Right cardiac atrium (tissue), 5 donors: ENCODE data around the gene HYLS1. TPM values are rescaled to one million over a fixed set of nuclear protein-coding genes. Genes with fewer than 3 reads are reported as not detected.

Experiments used
- ATAC-seq, 2 donors: fragments of 200-7000 bp; cut with Tn5 transposase; one replicate each; pipeline versions ENCODE4 v1.8.0 to v1.9.1; 2020; ENCODE audit warnings: moderate library complexity in 2 of 2, mild to moderate bottlenecking in 1 of 2
- DNase-seq, 3 donors: peaks; one replicate each; pipeline ENCODE4 v3.0.0-alpha.2; 2020
- H3K27ac ChIP-seq: one replicate; pipeline ENCODE4 v1.5.1; 2013; ENCODE audit warnings: mild to moderate bottlenecking, low read length, control low read depth, moderate library complexity
- H3K27me3 ChIP-seq: one replicate; pipeline ENCODE4 v1.6.1; 2013; ENCODE audit not compliant: control insufficient read depth, insufficient read depth
- H3K4me1 ChIP-seq: one replicate; pipeline ENCODE4 v1.6.1; 2013; ENCODE audit warnings: low read length; ENCODE audit not compliant: control insufficient read depth, insufficient read depth
- H3K4me3 ChIP-seq: one replicate; pipeline ENCODE4 v1.5.1; 2013; ENCODE audit warnings: low read length, control low read depth
- H3K9me3 ChIP-seq: one replicate; pipeline ENCODE4 v1.6.1; 2013; ENCODE audit warnings: low read length; ENCODE audit not compliant: control insufficient read depth
- WGBS: extraction: QIAGEN DNeasy Blood & Tissue Kit; methylation state at CpG from one replicate; pipeline ENCODE4 v1.1.7; 2013; 5-methylcytosine and 5-hydroxymethylcytosine counted together
- intact Hi-C, 4 donors: fragments of 100-400 bp; cut with DNase I; formaldehyde crosslinking; loops; one replicate each; pipeline versions ENCODE4 v1.11.0 to v1.14.0; 2022 to 2023
- polyA plus RNA-seq: library from polyadenylated mRNA; stranded (reverse); fragments of 200-250 nt; gene quantifications from one replicate; pipeline ENCODE4 v1.2.3, GENCODE V29; 2013
- total RNA-seq, 4 donors: library from RNA; stranded (reverse); fragmentation: NEBNext Ultra II Directional; extraction: Animal tissue kit (Norgen Biotek cat#: 25700); gene quantifications; one replicate each; pipeline ENCODE4 v1.2.1, GENCODE V29; 2021
- donor health status: healthy with polysubstance abuse.
- donor health status: DM: no; HTN: yes; CAD: no.
- donor health status: DM: no; HTN: no; CAD: no.
- donor health status: DM: no; HTN: yes; CAD: no; lungs with severe emphysema.
- donor health status: DM: yes; HTN: yes; CAD: no.

The HYLS1 gene
- total and polyA plus RNA-seq, 5 donors = 4.3 to 7.2 (median 5.1) TPM

DNA sequence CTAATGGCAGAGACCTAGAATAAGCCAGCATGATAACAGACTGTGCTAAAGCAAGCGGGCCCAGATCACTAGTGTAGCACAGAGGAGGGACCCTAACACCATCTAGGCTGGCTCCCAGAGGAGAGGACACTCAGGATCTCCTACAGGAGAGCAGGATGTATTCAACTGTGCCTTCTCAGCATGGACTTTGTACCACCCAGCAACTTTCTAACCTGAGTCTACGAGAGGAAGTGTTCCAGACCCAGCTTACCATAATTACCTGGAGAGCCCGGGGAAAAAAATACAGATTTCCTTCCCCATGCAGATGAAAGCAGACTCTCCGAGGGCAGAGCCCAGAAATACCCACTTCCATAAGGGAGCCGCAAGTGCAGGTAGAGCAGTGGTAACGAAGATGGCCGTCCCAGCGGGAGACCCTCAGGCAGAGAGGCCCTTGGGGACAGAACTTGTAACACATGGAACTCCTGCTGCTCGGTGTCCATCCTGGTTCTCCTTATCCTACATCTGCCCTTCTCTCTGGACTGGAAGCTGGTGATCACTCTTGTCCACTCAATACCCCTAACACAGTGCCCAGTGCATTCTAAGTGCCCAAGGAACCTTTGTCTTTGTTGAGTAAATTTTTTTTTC, 37.0 kb downstream of the HYLS1 start:
- intact Hi-C loops = loop anchor here in 2 of 4 donors (5.0 kb wide), 2 partner anchors 268 to 273 kb away; no protein-coding TSS in a partner anchor
- DNase-seq = no peak
- WGBS = 89% methylated on average over 9 of the region's 9 CpGs
- no peak overlapping the region for H3K27ac ChIP-seq
- peak in 1 of 2 donors; percentile 16 for ATAC-seq
- H3K4me1 ChIP-seq = no peaks in the 10 kb centered on the region
- H3K4me3 ChIP-seq = no peak overlapping the region
- H3K27me3 ChIP-seq = no peaks in the 10 kb centered on the region
- no peaks in the 10 kb centered on the region for H3K9me3 ChIP-seq

DNA sequence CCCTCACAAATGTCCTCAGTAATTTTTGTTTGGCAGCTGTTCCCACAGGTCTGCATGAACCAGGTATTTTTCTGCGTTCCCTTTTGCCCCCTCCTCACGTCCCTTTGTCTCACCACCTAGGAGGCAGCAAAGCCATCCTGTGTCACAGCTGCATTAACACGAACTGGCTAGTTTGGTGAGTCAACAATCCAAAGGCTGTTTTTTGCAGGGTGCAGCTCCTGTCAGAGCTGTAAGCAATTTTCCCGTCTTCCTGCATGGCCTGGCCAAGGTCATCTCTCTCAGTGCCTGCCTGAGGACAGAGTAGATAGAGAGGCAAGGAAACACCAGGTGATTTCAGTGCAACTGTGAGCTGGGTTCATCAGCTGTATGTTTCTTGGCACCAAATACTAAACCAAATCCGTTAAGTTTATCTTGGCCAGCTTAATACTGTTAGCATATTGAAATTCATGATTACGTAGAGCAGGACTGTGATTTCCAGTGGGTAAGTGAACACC, 37.8 kb downstream of the HYLS1 start:
- H3K27ac ChIP-seq = no peak overlapping the region
- H3K4me1 ChIP-seq = no peaks in the 10 kb centered on the region
- no peaks in the 10 kb centered on the region for H3K27me3 ChIP-seq
- H3K9me3 ChIP-seq = no peaks in the 10 kb centered on the region
- H3K4me3 ChIP-seq = no peak overlapping the region
- no peak for DNase-seq
- ATAC-seq = no peak
- intact Hi-C loops = no loop called here
- WGBS = 52% methylated on average over 6 of the region's 6 CpGs

DNA sequence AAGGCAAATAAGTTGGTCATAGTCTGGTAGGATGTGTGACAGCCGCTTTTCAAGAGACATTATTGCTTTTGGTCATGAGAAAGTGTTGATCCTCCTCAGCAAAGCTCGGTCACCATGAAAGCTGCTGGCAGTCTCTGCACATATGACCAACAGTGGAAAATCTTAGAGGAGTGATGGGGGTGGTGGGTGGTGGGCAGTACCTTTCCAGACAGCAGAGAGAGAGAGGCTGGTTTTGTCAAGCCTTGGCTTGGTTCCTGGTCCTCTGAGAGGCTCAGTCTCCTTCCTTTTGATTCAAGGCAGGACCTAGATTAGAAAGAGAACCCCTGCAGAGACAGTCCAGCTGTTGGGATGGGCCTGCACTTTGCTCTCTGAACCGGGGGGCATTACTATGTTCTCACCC, 38.3 kb downstream of the HYLS1 start:
- DNase-seq = no peak
- 61% methylated on average over 3 of the region's 3 CpGs for WGBS
- ATAC-seq = no peak
- Histone ChIP-seq H3K9me3 (no peaks in the 10 kb centered on the region), H3K27ac (no peak overlapping the region), H3K4me1 (no peaks in the 10 kb centered on the region), H3K4me3 (no peak overlapping the region), H3K27me3 (no peaks in the 10 kb centered on the region)
- intact Hi-C loops = no loop called here

DNA sequence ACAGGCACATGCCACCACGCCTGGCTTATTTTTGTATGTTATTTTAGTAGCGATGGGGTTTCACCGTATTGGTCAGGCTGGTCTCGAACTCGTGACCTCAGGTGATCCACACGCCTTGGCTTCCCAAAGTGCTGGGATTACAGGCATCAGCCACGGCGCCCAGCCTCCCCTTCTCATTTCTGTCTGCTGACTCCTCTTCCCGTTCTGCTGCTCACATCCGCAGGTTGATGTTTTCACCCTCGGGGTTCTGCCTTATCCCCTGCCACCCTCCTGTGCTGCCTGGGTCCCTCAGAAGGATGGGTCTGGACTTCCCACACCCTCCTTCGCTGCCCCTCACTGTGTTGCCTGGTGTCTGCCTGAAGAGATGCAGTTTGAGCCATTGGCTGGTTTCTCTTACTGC, 39.2 kb downstream of the HYLS1 start:
- Histone ChIP-seq H3K27ac (no peak overlapping the region), H3K27me3 (no peaks in the 10 kb centered on the region), H3K4me3 (no peak overlapping the region), H3K4me1 (no peaks in the 10 kb centered on the region), H3K9me3 (no peaks in the 10 kb centered on the region)
- ATAC-seq (no peak), DNase-seq (no peak)
- intact Hi-C loops = no loop called here
- WGBS = 91% methylated on average over 12 of the region's 12 CpGs

DNA sequence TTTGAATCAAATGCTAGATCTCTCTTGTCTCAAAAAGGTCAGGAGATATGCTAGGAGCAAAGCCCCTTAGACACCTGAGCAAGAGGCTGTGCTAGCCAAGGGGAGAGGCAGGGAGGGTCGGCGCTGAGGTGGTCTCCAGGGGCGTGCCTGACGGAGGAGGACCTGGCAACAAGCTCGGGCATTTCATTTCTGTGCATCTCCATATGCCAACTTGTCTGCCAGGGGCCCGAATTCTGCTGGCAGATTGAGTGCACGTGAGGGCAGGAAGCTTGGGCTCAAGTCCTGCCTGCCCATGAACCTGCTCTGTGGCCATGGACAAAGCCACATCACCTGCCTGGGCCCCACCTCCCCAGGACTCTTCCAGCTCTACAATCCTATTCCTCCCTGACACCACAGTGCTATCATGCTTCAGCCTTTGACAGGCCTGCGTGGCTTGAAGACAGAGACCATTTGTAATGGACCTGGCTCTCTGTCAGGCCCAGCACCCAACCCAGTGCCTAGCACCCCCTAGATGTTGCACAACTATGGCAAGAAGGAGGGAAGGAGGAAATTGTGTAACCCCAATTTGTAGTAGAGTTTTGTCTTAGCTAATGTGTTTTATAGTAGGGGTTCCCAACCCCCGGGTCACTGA, 42.1 kb downstream of the HYLS1 start:
- DNase-seq (no peak), ATAC-seq (no peak)
- no peak overlapping the region for H3K27ac ChIP-seq
- no peaks in the 10 kb centered on the region for H3K27me3 ChIP-seq
- no peaks in the 10 kb centered on the region for H3K4me1 ChIP-seq
- 77% methylated on average over 9 of the region's 9 CpGs for WGBS
- no peaks in the 10 kb centered on the region for H3K9me3 ChIP-seq
- intact Hi-C loops = no loop called here
- H3K4me3 ChIP-seq = no peak overlapping the region

DNA sequence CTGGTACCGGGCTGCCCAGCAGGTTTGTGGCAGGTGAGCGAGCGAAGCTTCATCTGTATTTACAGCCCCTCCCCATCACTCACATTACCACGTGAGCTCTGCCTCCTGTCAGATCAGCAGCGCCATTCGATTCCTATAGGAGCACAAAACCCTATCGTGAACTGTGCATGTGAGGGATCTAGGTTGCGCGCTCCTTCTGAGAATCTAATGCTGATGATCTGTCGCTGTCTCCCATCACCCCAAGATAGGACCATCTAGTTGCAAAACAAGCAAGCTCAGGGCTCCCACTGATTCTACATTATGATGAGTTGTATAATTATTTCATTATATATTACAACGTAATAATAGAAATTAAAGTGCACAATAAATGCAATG, 42.6 kb downstream of the HYLS1 start:
- no peak for ATAC-seq
- WGBS = 89% methylated on average over 11 of the region's 11 CpGs

DNA sequence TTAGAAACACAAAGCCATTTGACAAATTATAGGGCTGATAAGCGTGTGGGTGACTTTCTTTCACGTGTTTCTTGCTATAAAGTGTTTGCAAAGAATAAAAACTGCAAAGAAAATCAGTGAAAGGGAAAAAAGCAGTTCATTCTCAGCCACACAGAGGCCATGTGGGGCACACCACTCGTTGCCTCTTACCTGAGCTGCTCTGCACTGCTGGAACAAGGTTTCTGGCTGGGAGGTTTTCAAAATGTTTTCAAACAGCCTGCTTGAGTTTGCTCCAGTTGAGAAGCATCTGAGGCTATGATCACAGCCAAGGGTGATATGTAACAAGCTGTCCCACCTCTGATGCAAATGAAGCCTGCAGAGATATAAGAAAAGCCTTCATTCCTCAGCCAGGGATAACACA, 43.6 kb downstream of the HYLS1 start:
- no peak overlapping the region for H3K27ac ChIP-seq
- WGBS = 80% methylated on average over 3 of the region's 3 CpGs
- no peaks in the 10 kb centered on the region for H3K9me3 ChIP-seq
- no peak for ATAC-seq
- H3K4me1 ChIP-seq = no peaks in the 10 kb centered on the region
- intact Hi-C loops = no loop called here
- DNase-seq = no peak
- H3K27me3 ChIP-seq = no peaks in the 10 kb centered on the region
- H3K4me3 ChIP-seq = no peak overlapping the region

More for the DNA sequence above, 42.6 kb downstream of the HYLS1 start:
- Histone ChIP-seq H3K4me3 (no peak overlapping the region), H3K27me3 (no peaks in the 10 kb centered on the region), H3K4me1 (no peaks in the 10 kb centered on the region), H3K27ac (no peak overlapping the region), H3K9me3 (no peaks in the 10 kb centered on the region)
- intact Hi-C loops = no loop called here
- DNase-seq = no peak

DNA sequence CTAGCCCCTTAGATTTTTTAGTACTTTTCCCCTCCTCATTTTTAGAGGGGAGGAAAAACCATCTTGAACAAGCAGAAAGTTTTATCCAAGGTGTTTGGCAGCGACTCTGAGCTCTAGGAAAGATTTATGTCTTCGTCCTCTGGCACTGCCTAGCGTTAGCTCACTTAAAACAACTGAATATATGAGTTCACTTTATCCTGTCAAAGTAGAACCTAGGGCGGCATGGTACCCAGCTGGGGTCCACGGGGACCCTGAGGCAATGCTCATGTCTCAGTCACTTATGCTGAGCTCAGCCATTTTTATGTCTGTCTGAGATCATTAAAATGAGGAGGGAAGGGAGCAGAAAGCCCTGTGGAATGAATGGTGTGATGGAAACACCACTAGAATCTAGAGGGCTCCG, 44.2 kb downstream of the HYLS1 start:
- 79% methylated on average over 6 of the region's 6 CpGs for WGBS
- intact Hi-C loops = no loop called here

DNA sequence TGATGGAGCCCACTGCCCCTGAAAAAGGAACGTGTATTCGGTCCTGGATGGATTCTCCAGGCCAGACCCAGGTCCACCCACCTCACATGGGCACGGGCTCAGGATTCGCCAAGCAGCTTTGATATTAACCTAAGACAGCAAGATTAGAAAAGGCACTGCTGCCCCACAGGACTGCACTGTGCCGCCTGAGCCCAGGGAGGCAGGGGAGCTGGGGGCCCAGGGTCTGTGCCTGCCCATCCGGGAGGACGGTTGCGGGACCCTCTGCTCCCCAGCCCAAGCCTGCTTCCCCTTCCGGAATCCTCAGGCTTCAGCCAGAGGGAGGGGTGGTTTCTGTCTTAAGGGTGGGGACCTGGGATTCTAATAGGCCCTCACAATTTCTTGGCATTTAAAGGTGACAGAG, 44.8 kb downstream of the HYLS1 start:
- intact Hi-C loops = no loop called here
- WGBS = 81% methylated on average over 9 of the region's 9 CpGs
- no peak for ATAC-seq
- no peak for DNase-seq
- no peaks in the 10 kb centered on the region for H3K9me3 ChIP-seq
- no peak overlapping the region for H3K4me3 ChIP-seq
- no peak overlapping the region for H3K27ac ChIP-seq
- no peaks in the 10 kb centered on the region for H3K4me1 ChIP-seq
- H3K27me3 ChIP-seq = no peaks in the 10 kb centered on the region

More for the DNA sequence above, 44.2 kb downstream of the HYLS1 start:
- no peak overlapping the region for H3K27ac ChIP-seq
- no peak overlapping the region for H3K4me3 ChIP-seq
- DNase-seq (no peak), ATAC-seq (no peak)
- no peaks in the 10 kb centered on the region for H3K9me3 ChIP-seq
- no peaks in the 10 kb centered on the region for H3K27me3 ChIP-seq
- no peaks in the 10 kb centered on the region for H3K4me1 ChIP-seq

DNA sequence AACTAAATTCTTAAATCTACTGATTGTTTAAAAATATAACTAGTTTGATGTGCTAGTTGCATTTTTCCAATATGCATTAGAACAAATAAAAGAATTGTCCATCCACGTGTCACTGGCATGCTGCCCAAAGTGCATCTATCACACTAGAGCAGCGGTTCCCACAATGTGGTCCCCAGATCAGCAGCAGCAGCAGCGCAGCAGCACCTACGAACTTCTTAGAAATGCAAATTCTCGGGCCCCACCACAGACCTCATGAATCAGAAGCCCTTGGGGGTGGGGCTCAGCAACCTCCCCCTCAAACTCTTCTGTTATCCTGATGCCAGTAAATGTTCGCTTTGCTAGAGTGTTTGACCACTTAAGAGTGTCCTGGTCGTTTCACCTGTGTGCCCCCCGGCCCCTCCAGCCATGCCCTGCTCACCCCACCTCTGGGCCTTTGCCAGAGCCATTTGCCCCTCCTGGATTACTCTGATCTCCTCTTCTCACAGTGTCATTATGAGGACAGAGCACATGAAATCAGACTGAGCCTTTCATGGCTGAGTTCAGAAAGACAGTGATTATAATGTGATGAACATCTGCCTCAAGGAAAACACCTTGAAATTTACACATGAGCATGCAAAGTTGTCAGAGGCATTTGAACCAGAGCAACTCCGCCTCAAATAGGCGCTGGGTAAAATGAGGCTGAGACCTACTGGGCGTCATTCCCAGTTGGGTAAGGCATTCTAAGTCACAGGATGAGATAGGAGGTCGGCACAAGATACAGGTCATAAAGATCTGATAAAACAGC, 45.8 kb downstream of the HYLS1 start:
- Histone ChIP-seq H3K4me1 (no peaks in the 10 kb centered on the region), H3K27ac (no peak overlapping the region), H3K27me3 (no peaks in the 10 kb centered on the region), H3K9me3 (no peaks in the 10 kb centered on the region), H3K4me3 (no peak overlapping the region)
- no peak for DNase-seq
- no peak for ATAC-seq
- WGBS = 70% methylated on average over 12 of the region's 12 CpGs
- intact Hi-C loops = no loop called here

DNA sequence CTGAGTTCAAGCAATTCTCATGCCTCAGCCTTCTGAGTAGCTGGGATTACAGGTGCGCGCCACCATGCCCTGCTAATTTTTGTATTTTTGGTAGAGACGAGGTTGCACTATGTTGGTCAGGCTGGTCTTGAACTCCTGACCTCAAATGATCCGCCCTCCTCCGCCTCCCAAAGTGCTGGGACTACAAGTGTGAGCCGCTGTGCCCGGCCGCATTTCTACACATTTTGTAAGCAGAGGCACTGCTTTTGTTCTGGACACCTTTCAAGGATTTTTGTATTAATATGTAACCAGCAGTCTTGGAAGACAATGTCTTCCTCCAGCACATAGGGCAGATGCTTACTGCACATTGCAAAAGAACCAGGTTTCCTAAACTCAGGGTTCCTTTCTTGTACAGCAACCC, 47.0 kb downstream of the HYLS1 start:
- Histone ChIP-seq H3K27me3 (no peaks in the 10 kb centered on the region), H3K27ac (no peak overlapping the region), H3K4me1 (no peaks in the 10 kb centered on the region), H3K4me3 (no peak overlapping the region), H3K9me3 (no peaks in the 10 kb centered on the region)
- ATAC-seq (no peak), DNase-seq (no peak)
- intact Hi-C loops = no loop called here
- 95% methylated on average over 8 of the region's 8 CpGs for WGBS
